ENCODE measurements around the gene S1PR4.

DNA sequence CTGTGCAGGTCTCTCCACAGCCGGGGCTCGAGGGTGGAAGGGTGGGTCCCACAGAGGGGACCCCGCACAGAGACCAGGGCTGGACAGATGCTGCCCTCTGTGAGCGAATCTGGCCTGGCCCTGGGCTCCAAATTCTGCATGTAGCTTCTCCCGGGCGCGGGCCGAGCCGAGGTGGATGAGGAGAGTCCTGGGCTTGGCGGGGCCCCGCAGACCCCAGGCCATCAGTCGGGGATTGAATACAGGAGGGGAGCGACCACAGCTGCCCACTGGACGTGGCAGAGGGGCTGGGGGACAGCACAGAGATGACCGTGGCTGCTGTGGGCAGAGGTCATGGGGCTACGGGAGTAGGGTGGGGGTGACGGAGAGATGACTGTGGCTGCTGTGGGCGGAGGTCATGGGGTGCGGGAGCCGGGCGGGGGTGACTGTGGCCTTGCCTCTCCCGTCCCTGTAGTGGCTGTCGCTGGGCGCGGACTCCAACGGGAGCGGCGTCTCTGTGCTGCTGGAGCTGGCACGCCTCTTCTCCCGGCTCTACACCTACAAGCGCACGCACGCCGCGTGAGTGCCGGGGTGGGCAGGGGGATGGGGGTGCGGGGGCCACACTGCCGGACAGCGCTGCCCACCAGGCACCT lies 22.6 kb downstream of the S1PR4 start:
- TF ChIP-seq, protein P1, sequence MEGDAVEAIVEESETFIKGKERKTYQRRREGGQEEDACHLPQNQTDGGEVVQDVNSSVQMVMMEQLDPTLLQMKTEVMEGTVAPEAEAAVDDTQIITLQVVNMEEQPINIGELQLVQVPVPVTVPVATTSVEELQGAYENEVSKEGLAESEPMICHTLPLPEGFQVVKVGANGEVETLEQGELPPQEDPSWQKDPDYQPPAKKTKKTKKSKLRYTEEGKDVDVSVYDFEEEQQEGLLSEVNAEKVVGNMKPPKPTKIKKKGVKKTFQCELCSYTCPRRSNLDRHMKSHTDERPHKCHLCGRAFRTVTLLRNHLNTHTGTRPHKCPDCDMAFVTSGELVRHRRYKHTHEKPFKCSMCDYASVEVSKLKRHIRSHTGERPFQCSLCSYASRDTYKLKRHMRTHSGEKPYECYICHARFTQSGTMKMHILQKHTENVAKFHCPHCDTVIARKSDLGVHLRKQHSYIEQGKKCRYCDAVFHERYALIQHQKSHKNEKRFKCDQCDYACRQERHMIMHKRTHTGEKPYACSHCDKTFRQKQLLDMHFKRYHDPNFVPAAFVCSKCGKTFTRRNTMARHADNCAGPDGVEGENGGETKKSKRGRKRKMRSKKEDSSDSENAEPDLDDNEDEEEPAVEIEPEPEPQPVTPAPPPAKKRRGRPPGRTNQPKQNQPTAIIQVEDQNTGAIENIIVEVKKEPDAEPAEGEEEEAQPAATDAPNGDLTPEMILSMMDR (IDR thresholded peaks at IDR 0.05; ENCODE audit: poor library complexity) = no peak
- TF ChIP-seq EZH2phosphoT487 (IDR thresholded peaks at IDR 0.05; ENCODE audit: low read depth, severe bottlenecking, unreplicated experiment) = no peak

Measured in hepatocyte (in vitro differentiated cells).